HG03457 (cell line): ENCODE data around the gene SMKR1.
"Not testable (repeated sequence)": the region's sequence is repeated elsewhere in the genome, so short reads cannot be mapped to it uniquely, and the experiment has no call there.

Source experiments
- ATAC-seq: cut with Tn5 transposase; IDR thresholded peaks from one replicate; pipeline ENCODE4 v1.9.1; 2021; ENCODE audit warnings: moderate number of reproducible peaks; ENCODE audit not compliant: unreplicated experiment

The SMKR1 gene

DNA sequence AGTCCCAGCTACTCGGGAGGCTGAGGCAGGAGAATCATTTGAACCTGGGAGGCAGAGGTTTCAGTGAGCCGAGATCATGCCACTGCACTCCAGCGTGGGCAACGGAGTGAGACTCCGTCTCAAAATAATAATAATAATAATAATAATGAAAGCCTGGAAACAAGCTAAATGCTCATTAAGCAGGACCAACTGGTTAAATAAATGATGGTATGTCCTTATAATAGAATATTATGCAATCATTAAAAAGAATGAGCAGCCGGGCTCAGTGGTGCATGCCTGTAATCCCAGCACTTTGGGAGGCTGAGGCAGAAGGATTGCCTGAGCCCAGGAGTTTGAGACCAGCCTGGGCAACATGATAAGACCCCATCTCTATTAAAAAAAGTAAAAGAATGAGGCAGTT is 21.0 kb upstream of the SMKR1 start:
- ATAC-seq: not testable (repeated sequence)

DNA sequence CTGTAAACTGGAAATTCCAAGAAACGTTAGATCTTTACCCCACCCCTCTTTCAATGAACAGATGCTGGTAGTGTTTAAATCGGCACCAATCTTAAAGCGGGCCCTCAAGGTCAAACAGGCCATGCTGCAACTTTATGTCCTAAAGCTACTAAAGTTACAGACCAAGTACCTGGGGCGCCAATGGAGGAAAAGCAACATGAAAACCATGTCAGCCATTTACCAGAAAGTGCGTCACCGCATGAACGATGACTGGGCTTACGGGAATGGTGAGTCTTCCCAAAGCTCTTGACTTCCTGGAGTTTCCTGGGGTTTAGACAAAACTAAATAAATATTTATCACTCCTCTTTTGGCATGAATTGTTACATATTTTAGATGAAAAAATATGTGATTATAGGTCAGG is 19.6 kb upstream of the SMKR1 start:
- ATAC-seq: no peak

DNA sequence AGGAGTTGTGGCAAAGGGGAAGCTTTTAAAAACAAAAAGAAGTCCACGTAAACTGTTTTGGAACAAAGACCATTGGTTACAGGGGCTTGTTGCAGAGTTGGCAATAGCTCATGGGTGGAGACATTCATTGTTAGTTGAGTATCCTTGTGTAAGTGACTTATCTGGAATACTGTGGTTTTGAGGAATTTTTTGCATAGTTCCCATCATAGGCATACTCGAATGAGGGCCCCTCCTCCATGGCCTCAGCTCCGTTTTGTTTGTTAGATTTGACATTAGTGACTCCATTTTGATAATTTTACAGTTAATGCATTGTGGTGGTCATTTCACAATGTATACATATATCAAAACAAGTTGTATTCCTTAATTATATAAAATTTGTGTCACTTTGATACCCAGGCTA is 12.8 kb upstream of the SMKR1 start:
- ATAC-seq: no peak

DNA sequence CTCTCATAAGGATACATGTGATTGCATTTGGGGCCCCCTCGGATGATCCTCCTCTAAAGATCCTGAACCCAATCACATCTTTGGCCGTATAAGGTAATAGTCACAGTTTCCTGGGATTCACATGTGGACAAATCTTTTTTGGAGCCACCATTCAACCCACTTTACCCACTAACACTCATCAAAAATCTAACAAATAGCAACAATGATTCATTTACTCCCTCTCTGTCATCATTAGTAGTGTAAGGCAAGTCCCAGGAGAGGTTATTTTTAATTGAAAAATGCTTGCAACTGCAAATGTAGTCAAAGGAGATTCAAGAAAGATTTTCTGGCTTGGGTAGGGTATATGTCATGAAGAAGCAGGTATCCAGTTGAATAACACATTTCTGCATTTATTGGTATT is 9.9 kb upstream of the SMKR1 start:
- no peak for ATAC-seq

DNA sequence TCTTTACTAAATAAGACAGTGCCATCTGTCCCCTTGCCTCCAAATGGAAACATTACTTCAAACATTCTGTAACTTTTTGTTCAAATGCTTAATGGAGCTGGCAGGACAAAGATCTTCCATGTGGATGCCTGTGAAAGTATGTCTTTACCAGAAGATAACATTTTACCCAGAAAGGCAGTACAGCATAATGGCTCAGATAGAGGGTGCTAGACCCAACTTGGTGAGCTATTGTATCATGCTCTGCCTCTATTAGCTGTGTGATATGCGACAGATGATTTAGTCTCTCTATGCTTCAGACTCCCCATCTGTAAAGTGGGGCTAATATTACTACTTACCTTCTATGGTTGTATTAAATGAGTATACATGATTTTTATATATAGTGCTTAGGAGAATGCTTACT is 8.8 kb upstream of the SMKR1 start:
- no peak for ATAC-seq

DNA sequence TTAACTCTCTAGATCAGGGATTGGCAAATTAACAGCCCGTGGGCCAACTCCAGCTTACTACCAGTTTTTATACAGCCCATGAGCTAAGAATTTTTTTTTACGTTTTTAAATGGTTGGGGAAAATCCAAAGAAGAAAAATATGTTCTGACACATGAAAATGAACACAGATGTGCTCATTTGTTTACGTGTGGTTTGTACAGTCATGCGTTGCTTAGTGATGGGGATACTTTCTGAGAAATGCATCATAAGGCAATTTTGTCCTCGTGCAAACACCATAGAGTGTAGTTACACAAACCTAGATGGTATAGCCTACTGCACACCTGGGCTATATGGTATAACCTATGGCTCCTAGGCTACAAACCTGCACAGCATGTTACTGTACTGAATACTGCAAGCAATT is 8.3 kb upstream of the SMKR1 start:
- no peak for ATAC-seq

DNA sequence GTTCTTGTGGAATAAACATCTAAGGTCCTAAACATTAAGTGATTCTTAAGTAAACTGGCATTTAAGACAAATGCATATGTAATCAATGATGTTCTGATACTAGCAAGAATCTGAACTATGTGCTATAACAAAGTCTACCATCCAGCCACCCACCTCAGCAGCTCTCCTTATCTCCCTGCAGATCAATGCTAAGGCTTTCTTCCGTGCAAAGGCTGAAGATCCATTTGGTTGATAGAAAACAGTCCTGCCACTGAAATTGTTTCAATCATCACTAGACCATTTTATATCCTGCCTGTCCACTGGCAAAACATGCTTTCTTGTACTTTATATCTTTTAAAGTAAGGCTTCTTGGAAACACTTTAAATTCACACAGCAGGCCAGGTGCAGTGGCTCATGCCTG is 6.3 kb upstream of the SMKR1 start:
- ATAC-seq: no peak

DNA sequence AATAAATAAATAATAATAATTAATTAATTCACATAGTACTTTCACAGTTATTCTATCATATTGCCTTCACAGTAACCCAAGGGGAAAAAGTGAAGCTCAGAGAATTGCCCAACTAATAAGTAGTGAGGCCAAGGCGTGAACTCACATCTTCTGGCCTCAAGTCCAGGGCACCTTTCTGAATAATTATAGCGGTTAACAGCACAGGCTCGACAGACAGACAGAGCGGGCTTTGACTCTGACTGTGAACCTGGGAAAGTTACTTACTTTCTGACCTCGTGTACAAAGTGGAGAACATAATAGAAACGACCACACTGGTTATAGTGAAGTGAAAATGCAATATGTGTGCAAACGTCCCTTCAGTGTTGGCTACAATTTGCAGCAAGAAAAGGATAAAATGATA is 5.7 kb upstream of the SMKR1 start:
- no peak for ATAC-seq

DNA sequence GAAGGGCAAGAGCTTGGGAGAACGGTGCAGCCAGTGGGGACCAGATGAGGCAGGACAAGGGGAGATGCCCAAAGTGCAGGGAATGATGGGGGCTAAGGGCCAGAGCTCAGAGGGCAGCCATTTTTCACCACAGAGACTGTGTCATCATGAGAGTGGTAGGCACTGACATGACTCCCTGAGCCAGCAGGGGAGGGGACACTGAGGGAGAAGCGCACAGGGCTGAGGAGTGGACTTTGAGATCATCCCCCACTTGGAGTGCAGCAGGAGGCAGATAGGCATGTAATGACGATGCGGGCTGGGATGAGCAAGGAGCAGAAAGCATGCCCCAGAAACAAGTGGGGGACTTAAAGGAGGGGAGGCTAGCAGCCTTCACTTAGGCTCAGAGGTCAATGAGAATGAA is 5.2 kb upstream of the SMKR1 start:
- no peak for ATAC-seq

DNA sequence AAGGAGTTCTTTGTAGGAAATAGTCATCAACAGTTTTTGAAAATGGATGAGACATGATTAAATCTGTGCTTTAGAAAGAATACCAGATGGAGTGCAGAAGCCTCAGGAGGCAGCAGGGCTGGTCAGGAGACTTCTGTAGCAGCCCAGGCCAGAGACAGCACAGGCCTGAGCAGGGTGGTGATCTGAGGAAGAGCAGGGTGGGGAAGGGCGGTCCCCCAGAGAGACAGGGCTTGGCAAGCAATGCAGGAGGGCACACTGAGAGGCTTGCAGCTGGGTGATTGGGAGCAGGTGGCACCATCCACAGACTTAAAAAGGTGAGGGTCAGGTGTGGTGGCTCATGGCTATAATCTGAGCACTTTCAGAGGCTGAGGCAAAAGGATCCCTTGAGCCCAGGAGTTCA is 4.3 kb upstream of the SMKR1 start:
- ATAC-seq: no peak

DNA sequence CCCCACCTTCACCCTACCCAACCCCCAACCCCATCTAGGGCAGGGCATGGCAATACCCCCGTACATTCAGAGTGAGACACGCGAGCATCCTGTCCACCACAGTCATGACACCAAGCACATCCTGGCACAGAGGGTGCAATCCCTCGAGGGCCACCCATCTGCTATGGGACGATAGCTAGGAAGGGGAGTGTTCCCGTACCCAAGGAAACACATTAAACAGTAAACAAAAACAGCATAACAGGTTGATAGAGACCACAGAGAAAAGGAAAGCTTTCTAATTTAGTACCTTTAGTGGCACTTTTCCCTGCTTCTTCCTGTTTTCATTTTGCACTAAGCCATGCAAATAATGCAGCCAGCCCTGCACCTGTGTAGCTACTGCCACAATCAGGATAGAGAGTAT is 2.3 kb upstream of the SMKR1 start:
- no peak for ATAC-seq

DNA sequence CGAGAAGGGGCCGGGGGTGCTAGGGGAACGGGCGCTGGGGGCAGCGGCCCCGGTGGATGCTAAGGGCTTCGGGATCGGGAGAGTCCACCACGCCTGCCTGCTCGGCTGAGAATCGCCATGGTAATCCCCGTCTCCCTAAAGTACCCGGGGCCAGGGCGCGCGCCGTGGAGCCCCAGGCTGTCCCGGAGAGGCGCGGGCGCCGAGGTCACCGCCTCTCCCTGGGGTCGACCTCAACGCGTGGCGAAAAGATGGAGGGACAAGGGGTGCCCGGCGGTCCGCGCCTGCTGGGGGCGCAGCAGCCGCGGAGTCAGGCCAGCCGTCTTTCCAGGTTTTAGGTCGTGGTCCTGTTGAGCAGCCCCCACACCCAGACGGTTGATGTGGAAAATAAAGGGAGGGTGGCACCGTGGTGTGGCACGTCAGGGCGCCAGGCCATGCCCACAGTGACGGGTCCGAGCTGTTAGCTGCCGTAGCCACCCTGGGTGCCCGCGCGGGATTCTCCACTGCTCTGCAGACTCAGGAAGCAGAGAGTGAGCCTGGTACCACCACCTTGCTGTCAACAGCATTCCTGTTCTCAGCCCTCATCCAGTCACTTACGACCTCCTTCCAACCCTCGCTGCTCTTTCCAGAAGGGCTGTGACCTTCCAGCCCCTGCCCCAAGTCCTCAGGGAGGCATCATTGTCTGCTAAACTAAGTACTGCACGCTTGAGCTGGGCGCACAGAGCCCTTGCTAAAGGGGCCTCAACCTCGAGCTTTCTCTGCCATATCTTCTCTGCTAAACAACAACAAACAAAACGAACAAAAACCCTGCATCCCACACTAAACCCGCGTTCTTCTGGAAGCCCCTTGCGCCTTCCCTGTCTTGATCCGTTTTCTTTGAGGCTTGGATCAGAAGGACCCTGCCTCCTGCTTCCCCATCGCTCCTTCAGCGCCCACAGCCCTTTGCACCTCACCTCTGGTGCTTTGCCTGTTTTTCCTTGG is 666 bp downstream of the SMKR1 start:
- ATAC-seq: no peak

DNA sequence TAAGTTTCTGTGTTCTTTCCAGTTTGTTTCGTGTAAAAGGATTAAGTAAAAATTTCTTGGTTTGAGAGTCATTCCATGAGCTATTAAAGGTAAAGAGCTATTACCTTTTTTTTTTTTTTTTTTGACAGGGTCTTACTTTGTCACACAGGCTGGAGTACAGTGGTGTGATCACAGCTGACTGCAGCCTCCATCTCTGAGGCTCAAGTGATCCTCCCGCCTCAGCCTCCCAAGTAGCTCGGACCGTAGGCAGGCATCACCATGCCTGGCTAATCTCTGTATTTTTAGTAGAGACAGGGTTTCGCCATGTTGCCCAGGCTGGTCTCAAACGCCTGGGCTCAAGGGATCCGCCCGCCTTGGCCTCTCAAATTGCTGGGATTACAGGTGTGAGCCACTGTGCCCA is 1.4 kb downstream of the SMKR1 start:
- ATAC-seq: no peak

DNA sequence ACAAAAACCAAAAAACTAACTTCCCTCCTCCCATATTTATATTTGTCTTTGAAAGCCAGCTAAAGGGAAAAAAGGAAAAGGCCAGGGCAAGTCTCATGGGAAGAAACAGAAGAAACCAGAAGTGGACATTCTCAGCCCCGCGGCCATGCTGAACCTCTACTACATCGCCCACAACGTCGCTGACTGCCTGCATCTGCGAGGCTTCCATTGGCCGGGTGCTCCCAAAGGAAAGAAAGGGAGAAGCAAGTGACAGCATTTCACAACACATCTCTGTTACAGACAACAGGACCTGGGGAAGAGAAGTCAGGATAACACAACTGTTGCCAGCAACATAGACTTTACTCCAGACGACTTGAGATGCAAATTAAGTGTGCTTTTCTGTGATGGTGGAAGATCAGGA is 9.9 kb downstream of the SMKR1 start:
- ATAC-seq: no peak

DNA sequence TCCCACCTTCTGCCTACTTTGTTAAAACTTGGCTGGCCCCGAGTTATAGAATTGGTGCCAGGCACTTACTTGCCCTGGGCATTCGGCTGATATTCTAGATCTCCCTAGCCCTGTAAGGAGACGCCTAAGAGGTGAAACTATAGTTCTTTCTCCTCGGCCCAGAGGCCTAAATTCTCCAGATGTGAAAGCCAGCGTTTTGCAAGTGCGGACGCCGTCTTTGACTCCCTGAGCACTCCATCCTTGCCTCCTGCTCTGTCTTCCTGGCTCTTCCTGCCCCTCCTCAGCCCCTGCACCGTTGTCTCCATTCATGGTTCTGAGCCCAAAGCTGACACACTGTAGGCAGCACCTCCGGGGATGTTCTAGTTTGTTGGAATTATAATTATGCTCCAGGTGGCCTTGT is 11.2 kb downstream of the SMKR1 start:
- ATAC-seq: no peak

DNA sequence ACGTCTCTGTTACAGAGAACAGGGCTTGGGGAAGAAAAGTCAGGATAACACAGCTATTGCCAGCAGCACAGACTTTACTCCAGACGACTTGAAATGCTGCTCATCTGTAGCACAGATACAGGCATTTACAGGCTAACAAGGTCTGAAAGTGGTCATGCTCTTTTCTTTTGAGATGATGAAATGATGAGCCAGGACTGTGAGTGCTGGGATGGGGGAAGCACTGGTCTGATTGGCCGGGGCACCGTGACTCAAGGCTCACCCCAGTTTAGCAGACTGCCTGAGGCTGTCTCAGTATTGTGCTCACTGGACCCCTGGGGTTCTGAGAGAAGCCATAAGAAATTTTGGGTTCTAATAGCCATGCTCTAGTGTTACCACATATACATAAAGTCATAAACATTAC is 12.4 kb downstream of the SMKR1 start:
- no peak for ATAC-seq

DNA sequence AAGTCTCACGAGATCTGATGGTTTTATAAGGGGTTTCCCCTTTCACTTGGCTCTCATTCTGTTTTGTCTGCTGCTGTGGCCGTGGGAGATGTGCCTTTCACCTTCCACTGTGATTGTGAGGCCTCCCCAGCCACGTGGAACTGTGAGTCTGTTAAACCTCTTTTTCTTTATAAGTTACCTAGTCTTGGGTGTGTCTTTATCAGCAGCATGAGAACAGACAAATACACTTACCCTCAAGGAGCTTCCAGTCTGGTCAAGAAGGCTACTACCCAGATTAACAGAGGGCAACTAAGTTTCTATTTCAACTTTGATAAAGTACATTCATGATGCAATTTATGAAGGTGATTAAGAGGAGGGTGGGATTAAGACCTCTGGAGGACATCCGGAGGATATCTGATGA is 13.1 kb downstream of the SMKR1 start:
- no peak for ATAC-seq

DNA sequence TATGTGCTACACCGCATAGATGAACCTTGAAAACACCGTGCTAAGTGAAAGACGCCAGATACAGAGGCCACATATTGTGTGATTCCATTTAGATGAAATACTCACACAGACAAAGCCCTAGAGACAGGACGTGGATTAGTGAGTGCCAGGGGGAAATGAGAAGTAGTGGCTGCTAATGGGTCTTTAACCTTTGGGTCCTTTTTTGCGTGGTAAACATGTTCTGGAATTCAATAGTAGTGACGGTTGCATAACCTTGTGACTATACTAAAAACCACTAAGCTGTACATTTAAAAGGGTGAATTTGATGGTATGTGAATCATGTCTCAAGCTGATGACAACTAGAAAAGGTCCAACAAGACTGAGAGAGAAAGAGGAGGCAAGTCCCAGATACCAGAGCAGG is 15.6 kb downstream of the SMKR1 start:
- no peak for ATAC-seq

DNA sequence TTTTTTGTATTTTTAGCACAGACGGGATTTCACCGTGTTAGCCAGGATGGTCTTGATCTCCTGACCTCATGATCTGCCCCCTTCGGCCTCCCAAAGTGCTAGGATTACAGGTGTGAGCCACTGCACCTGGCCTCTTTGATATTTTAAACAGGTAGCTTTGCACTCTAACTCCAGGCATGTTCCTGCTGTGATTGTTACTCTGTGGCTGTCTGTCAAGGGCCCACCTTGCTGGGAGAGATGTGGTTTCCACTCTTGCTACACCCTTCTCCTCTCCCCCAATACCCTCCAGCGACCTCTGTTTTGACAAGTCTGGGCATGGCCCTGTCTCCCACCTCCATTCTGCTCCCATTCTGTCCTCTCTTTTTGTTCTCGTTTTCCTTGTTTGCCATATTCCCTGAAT is 17.1 kb downstream of the SMKR1 start:
- ATAC-seq: no peak

DNA sequence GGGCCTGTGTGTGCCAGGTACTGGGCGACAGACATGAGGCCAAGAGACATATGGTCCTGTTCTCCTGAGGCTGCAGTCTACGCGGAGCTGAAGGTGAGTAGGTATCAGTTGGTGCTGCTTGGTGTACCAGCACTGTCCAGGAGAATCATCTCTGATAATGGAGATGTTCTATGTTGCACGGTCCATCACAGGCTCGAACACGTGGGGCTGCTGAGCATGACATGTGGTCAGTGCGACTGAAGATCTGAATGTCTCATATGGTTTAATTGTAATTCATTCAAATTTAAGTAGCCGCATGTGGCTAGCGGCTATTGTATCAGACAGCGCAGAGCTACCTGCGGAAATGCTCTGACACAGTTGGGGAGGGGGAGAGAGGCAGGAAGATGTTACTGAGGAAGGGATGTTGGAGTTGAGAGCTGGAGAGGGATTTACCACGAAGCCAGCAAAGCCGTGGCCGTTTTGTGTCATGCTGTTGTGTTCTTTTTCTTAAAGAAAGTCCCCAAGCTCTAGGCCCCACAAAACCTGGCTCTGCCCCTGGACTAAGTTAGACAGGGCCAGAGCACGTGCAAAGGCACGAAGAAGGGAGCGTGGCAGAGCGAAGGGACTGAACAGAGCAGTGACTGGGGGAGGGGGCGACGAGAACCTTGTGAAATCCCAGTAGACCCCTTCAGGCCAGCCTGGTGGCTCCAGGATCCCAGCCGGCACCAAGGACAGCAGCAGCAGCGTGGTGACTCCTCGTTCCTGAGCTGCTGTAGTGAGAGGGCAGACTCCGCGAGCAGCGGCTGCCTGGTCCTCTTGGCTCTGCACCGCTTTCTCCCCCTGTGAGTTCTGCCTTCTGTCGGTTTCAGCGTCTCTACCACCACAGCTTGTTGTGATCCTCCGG is 20.0 kb downstream of the SMKR1 start:
- no peak for ATAC-seq

DNA sequence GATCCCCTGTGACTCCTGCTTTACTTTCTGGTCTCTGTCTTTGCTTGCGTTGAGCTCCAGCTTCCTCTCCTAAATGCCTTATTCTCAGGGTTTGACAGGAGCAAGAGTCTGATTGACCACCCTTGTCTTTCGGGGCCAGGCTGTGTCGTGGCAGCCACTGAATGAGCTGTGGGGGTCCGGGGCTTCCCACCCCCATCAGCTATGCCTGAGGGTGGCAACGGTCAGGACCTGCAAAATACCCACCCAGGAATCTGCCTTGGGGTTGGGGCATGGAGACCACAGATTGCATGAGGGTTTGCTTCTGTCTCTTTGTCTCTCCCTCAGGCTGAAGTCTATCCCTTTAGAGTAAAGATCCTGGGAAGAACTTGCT is 20.6 kb downstream of the SMKR1 start:
- no peak for ATAC-seq

DNA sequence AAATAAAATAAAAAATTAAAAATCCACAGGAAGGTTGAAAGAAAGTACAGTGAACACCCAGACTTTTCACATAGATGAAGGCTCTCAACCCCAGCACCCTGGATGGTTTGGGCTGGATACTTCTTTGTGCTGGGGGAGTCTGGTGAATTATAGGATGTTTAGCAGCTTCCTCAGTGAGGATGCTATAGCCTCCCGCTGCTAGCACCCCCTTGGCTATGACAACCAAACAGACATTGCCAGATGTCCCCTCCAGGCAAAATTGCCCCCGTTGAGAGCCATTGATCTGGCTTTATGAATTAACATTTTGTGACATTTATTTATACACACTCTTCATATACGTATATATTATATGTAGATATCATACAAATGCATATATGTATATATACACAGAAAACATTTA is 21.6 kb downstream of the SMKR1 start:
- ATAC-seq: no peak
